Occipital lobe (tissue), 2 donors: Measurements from ENCODE around the gene GRAMD4. TPM values are rescaled to one million over a fixed set of nuclear protein-coding genes. Genes with fewer than 3 reads are reported as not detected.

ENCODE experiments used
- DNase-seq: peaks from one replicate; lab custom pipeline; 2025; lab: John Stamatoyannopoulos, UW
- total RNA-seq: library from RNA; depleted of rRNA; stranded (reverse); fragments of >200 nt; gene quantifications from one replicate; pipeline ENCODE4 v1.2.3, GENCODE V29; 2014

Gene GRAMD4
- total RNA-seq, 1 donor from 2014 or later: 55.8 TPM

GRCh38 chr22:46655861-46656608 lies 35.8 kb downstream of the GRAMD4 start:
- no peak for DNase-seq

DNA sequence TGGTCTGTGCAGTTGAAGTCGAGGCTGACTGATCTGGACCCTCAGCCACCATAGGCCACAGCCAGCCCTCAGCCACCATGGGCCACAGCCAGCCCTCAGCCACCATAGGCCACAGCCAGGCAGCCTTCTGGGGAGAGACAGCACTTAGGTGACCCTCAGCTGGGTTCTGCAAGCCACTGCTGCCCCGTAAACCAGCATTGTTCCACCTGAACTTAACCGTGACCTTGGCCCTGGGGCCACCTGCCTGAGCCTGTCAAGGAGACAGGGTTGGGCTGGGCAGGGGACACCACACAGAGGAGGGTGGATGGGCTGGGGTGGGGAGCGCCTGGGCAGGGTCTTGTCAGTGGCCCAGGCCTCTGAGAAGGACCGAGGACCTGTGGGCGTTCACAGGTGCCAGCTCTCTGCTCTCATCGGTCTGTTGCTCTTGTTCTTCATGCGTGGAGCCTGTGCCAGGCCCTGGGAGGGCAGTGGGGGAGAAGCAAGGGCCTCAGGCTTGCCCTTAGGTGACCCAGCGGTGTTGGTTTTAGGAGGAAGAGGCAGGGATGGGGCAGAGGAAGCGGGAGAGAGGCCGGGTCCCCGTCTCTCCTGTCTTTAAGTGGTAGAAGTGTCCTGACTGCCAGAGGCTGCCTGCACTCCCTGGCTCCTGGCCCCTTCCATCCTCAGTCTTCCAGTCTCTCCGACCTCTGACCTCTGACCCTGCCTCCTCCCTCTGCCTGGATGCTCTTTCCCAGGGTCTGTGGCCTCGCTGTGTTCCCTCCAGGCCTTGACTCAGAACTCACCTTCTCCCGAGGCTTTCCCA lies 36.9 kb downstream of the GRAMD4 start:
- no peak for DNase-seq

DNA sequence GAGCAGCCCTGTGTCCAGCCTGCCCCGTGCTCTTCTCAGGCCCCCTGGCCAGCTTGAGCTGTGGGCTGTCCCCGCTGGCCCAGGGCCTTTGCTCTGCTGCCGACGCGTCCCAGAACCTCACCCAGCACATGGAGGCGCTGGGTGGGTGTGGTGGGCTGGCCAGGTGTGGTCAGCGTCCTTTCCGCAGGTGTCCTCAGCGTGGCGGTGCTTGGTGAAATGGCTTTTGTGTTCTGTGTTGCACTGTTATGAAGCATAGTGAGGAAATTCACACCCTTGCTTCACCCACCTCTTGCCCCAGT lies 37.4 kb downstream of the GRAMD4 start:
- no peak for DNase-seq

DNA sequence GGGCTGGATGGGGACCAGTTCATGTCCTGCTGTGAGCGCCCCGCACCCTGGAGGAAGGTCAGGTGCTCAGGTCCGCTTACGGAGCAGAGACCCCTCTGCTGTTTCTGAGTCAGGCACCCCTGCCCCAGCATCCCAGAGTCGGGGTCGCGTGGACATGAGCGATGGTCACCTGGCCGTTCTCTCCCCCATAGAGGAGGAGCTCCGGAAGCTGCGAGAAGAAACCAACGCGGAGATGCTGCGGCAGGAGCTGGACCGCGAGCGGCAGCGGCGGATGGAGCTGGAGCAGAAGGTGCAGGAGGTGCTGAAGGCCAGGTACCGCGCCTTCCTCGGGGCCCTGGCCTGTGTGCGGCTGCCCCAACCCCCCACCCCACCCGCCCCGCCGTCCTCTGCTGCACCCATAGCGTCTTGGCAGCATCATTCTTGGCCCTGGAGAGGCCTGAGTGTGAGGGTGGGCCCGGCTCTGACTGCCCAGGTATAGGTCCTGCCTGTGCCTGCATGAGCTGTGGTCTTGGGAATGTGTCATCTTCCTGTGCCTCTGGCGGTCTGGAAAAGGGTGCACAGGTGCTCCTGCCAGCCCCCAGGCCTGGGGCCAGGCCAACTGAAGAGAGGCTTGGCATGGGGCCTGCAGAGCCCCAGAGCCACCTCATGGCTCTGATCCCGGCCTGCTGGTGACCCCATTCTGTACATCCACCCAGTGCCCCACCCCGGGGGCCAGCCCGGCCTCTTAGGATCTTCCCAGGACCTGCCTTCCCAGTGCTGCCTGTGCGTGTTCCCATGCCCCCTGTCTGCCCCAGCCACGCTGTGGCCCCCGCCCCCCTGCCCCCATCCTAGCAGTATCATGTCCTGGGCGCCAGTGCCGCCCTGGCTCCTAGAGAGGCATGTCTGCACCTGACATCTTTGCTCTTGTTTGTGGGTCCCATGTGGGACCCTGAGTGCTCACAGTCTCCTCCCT lies 38.1 kb downstream of the GRAMD4 start:
- DNase-seq: no peak

DNA sequence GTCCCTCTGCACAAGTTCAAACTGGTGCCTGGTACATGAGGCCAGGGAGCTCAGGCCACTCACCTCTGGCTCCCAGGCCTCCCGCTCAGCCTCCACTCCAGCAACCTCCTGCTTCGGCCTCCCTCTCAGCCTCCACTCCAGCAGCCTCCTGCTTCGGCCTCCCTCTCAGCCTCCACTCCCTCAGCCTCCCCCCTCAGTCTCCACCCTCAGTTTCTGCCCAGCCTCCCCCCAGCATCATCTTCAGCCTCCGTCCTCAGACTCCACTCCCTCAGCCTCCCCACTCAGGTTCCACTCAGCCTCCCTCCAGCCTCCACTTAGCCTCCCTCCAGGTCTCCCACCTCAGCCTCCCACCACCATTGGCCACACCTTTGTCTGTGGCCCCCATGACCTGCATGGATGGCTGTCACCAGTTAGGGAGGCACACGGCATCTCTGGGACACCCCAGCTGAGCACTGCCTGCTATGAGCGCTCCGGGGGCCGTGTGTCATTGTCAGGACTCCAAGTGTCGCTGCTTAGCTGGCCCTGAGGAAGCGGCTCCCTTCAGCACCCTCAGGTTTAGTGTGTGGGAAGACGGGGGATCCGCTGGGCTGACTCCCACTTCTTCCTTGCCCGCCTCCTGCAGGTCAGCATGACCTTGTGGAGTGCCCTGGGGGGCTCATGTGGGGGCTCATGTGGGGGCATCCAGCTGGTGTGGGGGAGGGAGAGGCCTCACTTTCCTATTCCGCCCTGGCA lies 39.0 kb downstream of the GRAMD4 start:
- no peak for DNase-seq

DNA sequence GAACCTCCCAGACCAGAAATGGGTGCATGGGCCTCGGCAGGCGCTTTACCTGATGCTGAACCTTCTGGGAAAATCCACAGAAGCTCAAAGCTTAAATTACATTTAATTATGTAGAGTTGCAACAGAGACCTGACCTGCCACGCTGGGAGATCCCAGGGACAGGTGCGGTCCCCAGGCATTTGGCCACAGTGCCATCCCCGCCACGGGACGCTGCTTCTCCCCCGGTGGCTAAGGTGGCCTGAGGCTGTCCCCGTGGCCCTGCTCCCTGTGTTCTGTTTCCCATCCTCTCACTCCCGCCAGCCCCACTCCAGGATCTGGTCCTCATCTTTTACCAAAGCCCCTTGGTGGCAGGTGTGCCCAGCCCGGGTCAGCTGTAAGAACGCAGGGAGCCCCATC lies 39.6 kb downstream of the GRAMD4 start:
- no peak for DNase-seq

DNA sequence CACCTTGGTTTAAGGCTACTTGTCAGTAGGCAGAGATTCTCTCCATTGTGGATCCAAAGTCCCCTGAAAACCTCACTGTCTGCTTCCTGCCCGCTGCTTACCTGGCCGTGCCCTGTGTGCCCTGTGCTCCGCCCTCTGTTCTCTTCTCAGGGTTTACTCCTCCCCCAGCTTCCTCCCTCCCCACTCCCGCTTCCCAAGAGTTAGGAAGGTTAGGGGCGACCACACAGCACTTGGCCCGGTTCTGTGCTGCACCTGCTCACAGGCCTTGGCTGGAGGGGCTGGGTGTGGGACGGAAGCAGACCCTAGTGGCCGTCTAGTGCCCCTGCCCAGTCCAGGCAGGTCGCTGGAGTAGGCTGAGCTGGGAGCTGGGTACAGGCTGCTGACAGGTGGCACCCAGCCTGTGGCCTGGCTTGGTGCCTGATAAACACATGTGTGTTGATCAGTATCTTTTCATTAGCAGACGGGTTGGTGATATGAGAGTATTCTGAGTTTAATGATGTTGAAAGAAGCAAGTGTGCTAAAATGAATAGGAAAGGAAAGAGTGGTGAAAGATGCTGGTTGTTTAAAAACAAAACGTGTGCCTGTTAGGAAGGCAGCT lies 40.5 kb downstream of the GRAMD4 start:
- DNase-seq: no peak

DNA sequence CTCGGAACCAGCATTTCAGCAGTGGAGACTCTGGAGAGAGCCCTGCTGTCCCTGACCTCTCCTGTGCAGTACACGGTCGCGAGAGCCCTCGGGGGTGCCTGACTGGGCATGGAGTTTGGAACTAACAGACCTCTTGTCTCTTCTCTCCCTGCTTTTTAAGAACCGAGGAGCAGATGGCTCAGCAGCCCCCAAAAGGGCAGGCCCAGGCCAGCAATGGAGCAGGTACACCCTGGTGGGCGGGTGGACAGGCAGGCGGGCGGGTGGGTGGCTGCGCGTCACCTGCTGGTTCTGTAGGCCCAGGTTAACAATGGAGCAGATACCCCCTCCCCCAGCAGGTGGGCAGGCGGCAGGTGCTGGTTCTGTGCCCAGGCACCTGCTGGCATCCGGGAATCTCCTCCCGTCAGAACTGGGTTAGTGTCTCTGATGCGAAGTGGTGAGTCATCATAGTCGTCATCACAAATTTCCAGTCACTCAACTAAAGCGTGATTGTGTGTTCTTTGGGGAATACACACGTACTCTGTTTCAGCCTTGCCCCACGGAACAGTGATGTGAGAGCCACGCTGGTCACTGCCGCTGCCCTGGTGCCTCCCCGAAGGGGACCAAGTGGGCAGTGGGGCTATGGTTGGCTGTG lies 41.1 kb downstream of the GRAMD4 start:
- peak; percentile 26 for DNase-seq

GRCh38 chr22:46662226-46662625 lies 42.0 kb downstream of the GRAMD4 start:
- no peak for DNase-seq

GRCh38 chr22:46663001-46663400 lies 42.8 kb downstream of the GRAMD4 start:
- DNase-seq: no peak

- no peak for DNase-seq
These were observed 43.4 kb downstream of the GRAMD4 start for GRCh38 chr22:46663436-46664100.

- DNase-seq: no peak
These were observed 44.2 kb downstream of the GRAMD4 start for GRCh38 chr22:46664301-46664855.

DNA sequence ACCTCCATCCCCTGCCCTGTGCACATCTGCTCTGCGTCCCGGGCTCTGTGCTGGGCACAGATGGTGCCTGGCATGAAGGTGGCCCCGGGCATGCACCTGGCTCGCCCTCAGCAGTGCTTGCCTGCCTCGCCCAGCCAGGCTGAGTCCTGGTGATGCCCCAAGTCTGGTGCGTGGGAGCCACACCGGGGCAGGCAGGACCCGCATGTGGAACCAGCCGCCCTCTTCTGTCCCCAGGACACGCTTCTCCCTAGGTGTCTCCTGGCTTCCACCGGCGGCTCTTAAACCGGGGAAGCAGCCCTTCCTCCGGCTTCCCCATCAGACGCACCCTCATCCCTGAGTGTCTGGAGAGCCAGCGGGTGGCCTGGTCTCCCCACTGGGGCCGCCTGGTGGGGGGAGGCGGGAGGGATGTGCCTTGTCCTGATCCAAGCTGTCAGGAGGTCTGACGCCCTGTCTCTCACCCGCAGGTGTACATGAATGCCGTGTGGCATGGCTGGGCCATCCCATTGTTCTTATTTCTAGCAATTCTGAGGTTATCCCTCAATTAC lies 45.0 kb downstream of the GRAMD4 start:
- no peak for DNase-seq

DNA sequence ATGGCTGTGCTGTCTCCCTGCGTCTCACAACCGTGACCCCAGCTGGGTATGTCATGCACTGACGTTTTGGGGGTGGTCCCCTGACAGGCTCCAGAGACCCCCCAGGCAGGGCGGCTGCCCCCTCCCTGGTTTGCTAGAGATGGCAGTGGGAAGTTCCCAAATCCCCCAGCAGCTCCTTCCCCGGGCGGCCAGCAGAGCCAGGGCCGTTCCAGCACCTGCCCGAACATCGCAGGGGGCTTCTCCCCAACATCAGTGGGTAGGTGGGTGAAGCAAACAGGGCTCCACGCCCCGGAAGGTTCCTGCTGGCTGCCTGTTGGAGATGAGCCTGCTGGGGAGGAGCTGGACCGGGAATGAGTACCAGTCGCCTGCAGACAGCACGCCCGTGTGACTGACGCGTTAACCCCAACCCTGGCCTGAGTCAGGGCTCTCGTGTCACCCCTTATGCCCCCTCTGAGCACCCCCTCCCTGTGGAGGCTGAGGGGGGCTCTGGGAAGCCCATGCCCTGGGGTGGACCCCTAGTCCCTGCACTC lies 45.6 kb downstream of the GRAMD4 start:
- DNase-seq: no peak

- no peak for DNase-seq
These were observed 46.5 kb downstream of the GRAMD4 start for GRCh38 chr22:46666577-46667244.

- no peak for DNase-seq
These were observed 47.0 kb downstream of the GRAMD4 start for GRCh38 chr22:46667245-46667623.

DNA sequence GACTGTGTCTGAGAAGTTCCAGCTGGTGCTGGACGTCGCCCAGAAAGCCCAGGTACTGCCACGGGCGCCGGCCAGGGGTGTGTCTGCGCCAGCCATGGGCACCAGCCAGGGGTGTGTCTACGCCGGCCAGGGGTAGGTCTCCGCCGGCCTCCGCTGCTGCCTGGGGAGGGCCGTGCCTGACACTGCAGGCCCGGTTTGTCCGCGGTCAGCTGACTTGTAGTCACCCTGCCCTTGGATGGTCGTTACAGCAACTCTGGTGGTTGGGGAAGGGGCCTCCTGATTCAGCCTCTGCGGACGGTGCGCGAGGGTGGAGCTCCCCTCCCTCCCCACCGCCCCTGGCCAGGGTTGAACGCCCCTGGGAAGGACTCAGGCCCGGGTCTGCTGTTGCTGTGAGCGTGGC lies 47.9 kb downstream of the GRAMD4 start:
- DNase-seq: no peak

- DNase-seq: no peak
These were observed 49.0 kb downstream of the GRAMD4 start for GRCh38 chr22:46669201-46669600.
